Stimulated activated naive CD4-positive, alpha-beta T cell treated with Interleukin-2 at 50 U/mL for 16 hours (primary cell): ENCODE results near the gene TMEM131L.

ENCODE experiments used
- DNase-seq: peaks from one replicate; lab custom pipeline; 2025; lab: John Stamatoyannopoulos, UW

The TMEM131L gene

DNA sequence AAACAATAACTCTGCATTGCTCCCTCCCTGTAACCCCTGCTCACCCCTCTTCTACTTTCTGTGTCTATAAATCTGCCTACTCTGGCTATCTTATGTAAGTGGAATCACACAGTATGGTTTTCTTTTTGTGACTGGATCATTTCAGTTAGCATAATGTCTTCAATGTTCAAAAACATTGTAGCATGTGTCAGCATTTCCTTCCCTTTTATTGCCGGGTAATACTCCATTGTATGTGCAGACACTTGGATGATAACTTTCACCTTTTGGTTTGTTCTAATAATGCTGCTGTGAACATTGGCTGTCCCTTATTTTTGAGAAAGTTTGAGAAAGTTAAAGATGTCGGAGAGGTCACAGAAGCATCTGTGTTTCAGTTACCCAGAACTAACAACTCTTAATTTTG lies 157.3 kb downstream of the TMEM131L start:
- no peak for DNase-seq

DNA sequence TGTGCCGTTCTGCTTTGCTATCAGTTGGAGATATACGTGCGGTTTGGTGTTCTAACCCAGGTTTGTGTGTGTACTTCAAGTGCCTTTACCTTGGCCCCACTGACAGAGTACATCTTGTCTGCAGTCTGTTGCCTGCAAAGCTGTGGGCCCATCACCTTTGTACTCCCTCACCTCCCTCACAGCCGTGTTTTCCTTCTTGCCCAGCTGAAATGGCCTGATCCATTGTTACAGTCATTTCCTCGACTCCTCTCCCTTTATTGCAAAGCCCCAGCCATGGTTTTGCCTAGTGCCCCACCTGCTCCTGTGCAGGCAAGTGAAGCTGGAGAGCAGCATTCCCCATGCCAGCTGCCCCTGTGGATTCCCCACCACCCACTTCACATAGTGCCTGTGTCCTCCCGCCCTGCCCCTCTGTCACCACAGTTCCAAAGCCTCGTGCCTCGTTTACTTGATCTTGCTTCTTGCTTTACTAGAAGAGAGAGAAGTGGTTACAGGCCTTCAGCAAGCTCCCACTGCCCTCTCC lies 162.7 kb downstream of the TMEM131L start:
- DNase-seq, result no peak

DNA sequence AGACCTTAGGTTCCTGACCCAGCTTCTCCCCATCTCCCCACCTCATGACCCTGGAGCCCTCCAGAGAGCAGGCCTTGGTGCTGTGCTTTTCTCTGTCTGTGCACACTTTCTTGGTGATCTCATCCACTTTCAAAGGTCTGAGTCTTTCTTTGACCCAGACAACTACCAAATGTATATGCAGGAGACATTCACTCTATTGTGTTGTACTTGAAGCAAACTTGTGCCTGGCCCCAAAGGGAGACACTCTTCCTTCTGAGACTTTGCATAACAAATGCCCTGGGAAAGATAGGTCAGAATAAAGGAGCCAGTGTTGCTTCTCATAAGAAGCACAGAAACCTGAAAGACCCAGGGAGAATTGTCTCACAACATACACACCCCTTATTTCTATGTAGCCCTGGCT lies 163.6 kb downstream of the TMEM131L start:
- no peak for DNase-seq

DNA sequence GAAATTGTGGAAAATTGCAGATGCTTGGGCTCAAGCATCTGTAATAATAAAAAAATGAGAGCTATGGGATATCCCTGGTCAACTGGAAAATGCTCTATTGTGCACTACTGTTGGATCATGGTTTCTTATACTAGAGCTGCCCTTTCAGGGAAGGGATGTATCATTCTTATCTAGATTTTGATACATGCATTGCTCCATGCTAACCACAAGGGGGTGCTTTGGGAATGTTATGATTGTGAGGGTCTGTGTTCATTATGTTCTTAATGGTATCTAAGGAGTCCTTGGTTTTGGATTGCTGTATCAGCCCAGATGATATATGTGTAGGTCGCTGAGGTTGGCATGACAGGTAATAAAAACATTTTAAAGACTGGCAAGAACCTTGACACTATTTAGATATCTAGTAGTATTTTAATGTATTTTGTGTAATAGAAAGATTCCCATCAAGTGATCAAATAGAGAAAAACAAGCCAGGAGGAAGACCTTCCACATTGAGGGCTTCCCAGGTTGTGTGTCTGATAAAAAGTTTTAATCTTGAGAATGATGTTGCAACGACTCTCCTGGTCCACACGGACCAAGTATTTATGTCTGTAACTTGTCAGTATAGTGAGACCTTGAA lies 168.7 kb downstream of the TMEM131L start:
- no peak for DNase-seq

DNA sequence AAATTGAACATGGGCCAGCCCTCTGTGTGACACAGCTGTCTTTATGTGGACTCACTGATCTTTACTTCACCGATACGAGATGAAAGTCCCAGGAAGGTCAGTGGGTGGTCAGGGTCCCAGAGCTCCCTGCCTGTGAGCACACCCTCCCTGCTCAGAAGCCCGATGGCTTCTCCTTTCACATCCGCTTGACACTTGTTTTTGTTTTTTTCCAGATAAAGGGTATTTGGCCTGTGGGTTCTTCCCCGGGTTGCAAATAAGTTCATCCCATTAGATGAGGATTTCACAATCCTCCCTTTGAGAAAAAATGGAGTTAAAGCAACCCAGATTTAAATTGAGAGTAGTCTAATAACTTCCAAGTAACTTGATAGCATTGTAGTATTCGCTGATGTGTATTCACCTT lies 169.7 kb downstream of the TMEM131L start:
- no peak for DNase-seq

DNA sequence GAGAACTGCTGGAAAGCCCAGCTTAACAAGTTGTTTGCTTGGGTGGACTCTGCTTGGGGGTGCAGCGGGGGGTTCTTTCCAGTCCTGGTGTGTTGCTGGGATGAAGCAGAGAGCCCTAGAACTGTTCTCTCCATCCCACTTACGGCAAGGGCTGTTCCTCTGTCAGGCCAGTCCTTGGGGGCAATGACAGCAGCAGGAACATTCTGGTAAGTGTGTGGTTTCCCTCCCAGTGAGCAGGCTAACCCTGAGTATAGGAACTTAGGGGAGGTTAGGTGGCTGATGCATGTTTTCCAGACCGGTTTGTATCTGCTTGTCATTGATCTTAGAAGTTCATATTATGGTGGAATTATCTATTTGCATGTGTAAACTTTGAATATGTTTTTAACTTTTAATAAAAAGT lies 171.0 kb downstream of the TMEM131L start:
- DNase-seq, result no peak

DNA sequence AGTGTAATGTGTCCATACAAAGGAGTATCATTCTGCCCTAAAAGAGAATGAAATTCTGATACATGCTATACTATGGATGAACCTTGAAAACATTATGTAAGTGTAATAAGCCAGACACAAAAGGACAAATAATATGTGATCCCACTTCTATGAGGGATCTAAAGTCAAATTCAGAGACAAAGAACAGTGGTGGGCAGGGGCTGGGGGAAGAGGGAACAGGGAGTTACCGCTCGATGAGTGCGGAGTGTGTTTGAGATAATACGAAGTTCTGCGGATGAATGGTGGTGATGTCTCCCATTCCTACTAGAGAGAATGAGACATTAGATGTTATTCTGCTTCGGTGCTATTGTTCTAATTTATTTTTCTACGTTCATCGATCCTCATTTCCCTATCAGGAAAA lies 171.9 kb downstream of the TMEM131L start:
- DNase-seq, result no peak

DNA sequence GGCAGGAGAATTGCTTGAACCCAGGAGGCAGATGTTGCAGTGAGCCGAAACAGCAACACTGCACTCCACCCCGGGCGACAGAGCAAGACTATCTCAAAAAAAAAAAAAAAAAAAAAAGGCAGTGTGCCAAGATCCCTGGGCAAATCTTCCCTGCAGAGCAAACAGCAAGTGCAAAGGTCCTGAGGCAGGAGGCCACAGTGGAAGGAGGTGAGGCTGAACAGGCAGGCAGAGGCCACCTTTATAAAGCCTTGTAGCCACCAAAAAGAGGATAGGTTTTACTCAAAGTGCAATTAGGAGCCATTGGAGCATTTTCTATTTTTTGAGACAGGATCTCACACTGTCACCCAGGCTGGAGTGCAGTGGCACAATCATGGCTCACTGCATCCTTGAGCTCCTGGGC lies 172.8 kb downstream of the TMEM131L start:
- DNase-seq, result no peak

DNA sequence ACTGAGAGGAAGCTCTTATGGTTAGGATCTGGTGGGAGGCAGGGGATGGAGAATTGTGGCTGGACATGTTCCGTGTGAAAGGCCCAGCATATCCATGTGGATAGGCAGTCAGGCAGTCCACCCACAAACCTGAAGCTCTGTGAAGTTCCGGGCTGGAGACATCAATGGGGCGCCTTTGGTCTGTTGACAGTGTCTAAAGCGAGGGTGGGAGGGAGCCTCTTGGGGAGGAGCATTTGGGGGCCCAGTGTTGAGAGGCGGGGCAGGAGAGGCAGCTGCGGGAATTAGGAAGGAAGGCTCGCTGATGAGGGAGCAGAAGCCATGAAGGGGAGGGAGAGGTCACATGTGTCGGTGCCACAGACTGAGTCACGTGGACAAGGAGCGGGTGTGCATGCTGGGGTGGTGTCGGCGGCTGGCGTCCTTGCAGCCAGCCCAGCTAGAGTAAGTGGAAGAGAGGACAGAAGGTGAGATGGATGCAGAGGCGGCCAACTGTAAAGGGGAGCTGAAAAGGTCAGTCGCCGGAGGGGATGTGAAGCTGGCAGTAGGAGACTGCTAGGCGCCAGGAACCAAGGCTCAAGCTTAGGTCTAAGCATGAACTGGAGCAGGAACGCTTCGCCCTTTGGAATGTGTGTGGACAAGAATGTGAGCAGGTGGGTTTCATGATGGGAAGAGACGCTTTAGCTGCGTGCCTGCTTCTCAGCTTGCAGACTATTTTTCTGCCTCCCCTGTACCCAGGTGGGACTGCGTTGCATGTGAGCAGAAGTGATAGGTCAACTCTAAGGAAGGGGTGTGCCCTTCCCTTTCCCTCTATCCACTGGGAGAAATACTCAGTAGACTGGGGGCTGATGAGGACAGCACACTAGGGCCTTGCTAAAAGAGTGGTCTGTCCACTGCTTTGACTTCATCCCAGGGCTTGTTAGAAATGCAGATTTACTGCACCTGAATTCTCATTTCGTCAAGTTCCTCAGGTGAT lies 174.0 kb downstream of the TMEM131L start:
- DNase-seq, result no peak

DNA sequence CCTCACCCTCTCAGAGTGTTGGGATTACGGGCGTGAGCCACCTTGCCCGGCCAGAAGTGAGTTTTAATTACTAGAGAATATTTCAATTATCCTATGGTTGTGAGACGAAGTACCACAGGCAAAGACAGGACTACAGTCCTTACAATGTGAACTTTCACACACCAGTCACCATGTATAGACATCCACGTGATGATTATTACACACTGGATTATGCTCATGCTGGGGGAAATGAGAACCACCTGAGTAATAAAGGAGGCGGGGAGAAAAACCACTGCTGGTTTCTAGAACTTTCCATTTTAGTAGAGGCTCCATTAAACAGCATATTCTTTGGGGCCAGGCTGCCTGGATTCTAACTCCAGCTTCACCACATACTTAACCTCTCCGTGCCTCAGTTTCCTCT lies 175.4 kb downstream of the TMEM131L start:
- no peak for DNase-seq

DNA sequence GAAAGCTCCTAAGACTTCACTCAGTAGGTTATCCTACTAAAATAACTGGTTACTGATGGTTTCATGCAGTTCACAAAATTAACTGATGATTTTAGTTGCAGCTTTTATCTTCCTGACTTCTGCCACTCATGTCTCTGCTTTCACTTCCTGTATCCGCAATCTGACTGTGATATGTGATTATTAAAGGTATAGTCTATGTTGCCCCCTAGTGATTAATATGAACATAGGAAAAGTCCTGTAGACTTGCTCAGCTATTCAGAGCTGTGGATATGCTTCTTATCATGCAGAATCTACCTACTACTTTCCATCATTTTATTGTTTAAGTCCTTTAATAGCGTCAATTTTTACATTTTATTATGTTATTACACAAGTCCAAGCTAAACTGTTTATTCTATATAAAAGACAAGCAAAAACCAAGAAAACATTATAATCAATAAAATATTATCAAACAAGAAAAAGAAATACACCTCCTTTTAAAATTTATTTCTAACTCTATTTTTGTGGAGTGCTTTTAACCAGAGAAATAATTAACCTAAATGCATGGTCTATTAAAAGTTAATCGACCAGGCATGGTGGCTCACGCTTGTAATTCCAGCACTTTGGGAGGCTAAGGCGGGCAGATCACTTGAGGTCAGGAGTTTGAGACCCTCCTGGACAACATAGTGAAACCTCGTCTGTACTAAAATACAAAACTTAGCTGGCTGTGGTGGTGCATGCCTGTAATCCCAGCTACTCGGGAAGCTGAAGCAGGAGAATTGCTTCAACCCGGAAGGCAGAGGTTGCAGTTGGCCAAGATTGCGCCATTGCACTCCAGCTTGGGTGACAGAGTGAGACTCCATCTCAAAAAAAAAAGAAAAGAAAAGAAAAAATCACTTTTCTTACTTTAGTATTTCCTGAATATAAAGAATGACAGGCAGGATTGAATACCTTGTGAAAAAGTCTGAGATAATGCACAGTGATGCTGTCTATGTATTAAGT lies 177.5 kb downstream of the TMEM131L start:
- DNase-seq, result no peak

DNA sequence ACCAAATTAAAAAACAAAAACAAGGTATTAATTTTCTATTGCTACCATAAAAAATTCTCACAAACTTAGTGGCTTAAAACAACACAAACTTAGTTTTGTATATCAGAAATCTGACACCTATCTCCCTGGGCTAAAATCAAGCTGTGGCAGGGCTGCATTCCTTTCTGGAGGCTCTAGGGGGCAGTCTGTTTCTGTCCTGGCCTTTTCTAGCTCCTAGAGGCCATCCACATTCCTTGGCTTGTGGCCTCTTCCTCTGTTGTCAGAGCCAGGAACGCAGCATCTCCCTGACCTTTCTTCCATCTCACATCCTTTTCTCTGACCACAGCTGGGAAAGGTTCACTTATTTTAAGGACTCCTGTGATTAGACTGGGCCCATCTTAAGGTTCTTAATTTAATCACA lies 179.0 kb downstream of the TMEM131L start:
- no peak for DNase-seq

DNA sequence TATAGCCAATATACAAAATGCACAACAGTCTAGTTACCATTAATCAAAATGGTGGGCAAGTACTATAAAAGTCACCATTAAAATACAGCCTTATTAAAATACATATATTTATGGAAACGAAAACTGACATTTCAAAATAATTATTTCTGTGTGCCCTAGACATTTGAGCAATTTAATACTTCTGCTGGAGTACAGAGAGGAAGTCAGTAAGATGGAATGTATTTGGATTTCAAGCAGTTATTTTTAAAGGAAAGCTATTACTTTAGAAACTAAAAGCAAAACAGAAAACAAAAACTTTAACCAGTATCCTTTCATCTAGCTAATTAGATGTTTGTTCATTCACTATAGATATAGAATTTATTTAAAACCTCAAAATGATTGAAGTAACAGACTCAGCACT lies 180.1 kb downstream of the TMEM131L start:
- DNase-seq, result no peak

DNA sequence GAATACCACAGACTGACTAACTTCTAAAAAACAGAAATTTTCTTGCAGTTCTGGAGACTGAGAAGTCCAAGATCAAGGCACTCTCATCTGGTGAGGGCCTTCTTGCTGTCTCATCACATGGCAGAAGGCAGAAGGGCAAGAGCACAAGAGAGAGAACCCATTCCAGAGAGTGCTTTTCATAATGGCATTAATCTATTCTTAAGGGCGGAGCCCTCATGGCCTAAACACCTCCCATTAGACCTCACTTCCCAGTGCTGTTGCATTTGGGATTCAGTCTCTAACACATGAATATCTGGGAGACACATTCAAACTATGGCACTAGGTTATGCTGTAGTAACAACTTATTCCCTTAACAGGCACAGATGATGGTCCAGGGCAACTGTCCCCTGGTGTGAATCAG lies 180.8 kb downstream of the TMEM131L start:
- no peak for DNase-seq

DNA sequence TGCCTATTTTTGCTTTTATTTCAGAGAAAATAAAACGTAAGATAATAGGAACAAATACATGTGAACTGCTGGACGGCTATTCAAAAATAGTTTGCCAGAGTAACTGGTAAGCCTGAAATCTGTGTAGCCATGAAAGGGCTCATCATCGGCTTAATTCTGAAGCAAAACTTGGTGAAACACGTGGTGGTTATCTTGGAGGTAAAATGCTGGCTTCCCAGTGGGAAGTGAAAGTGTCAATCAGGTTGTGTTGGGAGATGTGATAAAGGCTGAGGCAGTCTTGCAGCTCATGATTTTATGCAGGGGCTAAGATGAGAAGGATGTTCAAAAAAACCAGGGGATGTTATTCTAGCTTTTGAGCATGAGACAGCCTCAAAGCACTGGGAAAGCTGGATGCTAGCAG lies 181.8 kb downstream of the TMEM131L start:
- no peak for DNase-seq

DNA sequence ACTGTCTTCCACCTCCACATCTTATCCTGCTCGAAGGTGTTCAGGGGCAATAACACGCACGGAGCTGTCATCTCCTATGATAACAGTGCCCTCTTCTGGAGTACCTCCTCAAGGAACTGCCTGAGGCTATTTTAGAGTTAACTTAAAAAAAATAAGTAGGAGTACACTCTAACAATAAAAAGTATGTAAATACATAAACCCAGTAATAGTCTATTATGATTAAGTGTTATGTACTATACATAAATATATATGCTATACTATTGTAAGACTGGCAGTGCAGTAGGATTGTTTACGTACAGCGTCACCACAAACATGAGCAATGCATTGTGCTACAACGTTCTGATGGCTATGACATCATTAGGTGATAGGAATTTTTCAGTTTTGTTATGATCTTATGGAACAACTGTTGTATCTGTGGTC lies 183.4 kb downstream of the TMEM131L start:
- DNase-seq, result no peak

DNA sequence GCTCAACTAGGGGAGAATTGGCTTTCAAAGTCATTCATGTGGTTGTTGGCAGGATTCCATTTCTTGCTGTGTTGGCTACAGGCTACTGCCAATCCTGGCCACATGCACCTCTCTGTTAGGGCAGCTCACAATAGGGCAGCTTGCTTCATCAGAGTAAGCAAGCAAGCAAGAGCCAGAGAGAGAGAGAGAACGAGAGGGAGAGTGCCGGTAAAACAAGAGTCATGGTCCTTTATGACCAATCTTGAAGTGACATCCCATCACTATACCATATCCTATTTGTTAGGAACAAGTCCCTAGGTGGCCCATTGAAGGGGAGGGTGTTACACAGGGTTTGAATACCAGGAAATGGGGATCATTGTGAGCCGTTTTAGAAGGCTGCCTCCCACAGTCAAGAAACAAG lies 185.0 kb downstream of the TMEM131L start:
- DNase-seq, result no peak

DNA sequence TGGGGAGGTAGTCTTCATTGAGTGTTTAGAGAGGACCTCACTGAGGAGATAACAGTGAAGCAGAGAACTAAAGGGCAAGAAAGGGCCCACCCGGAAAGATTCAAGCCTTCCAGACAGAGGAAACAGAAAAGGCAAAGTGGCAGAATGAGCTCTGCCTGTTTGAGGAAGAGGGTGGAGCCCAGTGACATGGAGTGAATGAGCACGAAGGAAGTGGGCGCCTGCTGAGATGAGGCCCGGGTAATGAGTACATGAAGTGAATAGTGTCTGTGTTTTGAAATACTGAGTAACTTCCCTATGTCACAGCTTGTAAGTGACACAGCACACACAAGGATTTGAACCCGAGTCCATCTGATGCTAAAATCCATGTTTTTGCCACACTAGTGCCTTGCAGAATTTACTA lies 185.4 kb downstream of the TMEM131L start:
- DNase-seq, result peak; percentile 44

DNA sequence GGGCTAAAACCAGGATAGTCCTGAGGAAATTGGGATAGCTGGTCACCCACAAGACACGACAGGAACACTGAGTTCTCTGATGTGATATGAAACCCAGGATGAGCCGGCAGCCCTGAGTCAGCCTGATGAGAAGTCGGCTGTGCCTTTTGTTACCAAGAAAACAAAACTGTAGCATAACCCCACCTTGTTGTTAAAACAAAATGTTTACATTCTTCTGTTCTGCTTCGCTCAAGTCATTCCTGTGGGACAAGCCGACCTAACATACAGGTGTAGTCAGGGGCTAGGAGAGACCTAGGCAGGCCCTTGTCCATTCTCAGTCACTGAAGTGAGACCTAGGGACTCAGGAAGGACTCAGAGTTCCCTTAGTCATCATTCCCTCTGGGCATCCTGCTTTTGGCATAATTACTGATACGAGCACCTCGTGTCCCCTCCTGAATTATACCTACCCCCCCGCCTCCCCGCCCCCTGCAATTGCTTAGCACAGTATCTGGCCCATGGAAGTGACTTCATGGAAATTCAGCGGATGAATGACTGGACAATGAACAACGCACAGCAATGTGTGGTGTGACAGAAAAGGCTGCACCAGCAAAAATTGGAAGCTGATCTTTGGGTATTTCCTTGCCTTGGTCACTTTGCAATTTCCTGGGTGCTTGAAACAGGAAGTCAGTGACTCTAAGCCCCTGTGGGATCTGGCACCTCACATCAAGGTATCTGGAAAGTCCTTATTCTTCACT lies 186.1 kb downstream of the TMEM131L start:
- no peak for DNase-seq

DNA sequence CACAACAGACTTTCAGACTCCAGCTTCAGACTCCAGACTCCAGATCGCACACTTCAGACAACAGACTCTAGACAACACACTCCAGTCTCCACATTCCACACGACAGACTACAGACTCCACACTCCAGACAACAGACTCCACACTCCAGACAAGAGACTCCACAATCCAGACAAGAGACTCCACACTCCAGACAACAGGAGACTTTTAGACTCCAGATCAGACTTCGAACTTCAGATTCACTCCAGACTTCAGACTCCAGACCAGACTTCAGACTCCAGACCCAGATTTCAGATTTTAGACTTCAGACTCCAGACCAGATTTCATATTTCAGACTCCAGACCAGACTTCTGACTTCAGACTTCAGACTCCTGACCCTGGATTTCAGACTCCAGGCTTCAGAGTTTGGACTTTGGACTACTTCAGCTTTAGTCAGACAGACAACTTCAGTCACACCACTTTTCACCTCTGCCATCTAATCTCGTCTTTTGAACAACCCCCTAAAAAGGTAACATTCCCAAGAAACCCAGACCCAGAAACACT lies 188.9 kb downstream of the TMEM131L start:
- no peak for DNase-seq

DNA sequence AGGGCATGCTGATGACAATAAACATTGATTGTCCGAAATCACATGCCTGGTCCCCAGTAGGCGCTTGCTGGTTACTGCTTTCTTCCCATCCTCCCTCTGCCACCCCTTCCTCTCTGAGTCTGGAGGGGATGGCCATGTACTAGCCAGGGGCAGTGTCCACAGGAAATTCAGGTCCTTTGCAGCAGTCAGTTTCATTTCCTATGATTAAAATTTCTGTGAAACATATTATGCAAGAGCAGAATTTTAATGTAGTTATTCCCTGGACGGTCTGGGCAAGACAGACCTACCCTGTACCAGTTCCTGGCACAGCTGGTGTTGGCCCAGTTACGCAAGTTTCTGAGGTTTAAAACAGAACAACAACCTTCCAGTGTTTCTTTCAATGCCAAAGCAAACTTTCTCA lies 189.8 kb downstream of the TMEM131L start:
- DNase-seq, result no peak
